ENCODE results near the gene TRAPPC12.
"Not testable (repeated sequence)": the region's sequence is repeated elsewhere in the genome, so short reads cannot be mapped to it uniquely, and the experiment has no call there.

The TRAPPC12 gene

DNA sequence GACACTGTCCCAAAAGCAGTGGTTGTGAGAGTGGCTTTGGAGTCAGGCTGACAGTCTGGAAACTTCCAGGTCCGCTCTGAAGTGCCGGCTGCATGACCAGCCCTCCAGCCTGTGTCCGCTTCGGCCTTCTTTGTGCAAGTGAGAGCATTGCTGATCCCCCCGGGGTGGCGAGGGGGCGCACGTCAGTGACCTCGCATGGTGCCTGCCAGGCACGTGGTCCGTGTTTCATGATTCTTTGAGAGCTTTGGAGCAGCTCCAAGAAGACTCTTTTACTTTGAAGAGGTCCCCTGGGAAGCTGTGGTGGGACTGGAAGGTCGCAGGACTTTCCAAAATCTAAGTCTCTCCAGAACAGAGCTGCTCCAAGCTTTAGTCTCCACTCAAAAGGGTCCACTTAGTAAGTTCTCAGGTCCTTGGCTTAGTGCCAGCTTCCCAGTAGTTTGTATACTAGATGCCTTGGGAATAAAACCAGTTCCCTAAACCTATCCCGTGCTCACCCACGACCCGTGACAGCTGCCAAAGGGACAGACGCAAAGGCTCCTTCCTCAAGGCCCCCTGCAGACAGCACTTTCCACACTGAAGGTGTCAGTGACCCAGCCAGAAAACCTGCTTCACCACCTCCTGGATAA lies 71.0 kb downstream of the TRAPPC12 start:
- no peak for DNase-seq (ENCODE audit: low read depth in 2 of 2)
- TF ChIP-seq, protein P1, sequence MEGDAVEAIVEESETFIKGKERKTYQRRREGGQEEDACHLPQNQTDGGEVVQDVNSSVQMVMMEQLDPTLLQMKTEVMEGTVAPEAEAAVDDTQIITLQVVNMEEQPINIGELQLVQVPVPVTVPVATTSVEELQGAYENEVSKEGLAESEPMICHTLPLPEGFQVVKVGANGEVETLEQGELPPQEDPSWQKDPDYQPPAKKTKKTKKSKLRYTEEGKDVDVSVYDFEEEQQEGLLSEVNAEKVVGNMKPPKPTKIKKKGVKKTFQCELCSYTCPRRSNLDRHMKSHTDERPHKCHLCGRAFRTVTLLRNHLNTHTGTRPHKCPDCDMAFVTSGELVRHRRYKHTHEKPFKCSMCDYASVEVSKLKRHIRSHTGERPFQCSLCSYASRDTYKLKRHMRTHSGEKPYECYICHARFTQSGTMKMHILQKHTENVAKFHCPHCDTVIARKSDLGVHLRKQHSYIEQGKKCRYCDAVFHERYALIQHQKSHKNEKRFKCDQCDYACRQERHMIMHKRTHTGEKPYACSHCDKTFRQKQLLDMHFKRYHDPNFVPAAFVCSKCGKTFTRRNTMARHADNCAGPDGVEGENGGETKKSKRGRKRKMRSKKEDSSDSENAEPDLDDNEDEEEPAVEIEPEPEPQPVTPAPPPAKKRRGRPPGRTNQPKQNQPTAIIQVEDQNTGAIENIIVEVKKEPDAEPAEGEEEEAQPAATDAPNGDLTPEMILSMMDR (IDR thresholded peaks at IDR 0.05; ENCODE audit: low read depth, low read length), result no peak
- H3K4me3 ChIP-seq (replicated peaks in 1 of 2; ENCODE audit: low read depth in 2 of 2, low read length in 2 of 2), result no peak overlapping the region

DNA sequence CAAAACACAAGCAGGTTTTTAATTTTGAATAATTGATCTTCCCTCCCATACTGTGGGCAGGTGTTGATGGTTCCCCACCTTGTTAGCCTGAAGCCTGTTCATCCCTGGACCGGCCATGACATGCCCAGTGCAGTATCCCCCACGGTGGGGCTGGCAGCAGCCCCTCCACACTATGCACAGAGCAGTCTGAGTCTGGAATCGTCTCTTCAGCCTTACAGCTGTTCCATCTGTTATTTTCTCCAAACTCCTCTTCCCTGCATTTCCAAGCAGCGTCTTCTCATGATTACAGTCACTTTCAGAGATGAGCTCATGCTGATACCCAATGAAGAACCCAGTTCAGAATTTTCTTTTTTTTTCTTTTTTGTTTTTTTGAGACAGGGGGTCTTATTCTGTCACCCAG lies 71.7 kb downstream of the TRAPPC12 start:
- TF ChIP-seq, protein P1 (IDR thresholded peaks at IDR 0.05; ENCODE audit: low read depth, low read length), result no peak
- no peak overlapping the region for H3K4me3 ChIP-seq (replicated peaks in 1 of 2; ENCODE audit: low read depth in 2 of 2, low read length in 2 of 2)
- DNase-seq (ENCODE audit: low read depth in 2 of 2), result no peak

DNA sequence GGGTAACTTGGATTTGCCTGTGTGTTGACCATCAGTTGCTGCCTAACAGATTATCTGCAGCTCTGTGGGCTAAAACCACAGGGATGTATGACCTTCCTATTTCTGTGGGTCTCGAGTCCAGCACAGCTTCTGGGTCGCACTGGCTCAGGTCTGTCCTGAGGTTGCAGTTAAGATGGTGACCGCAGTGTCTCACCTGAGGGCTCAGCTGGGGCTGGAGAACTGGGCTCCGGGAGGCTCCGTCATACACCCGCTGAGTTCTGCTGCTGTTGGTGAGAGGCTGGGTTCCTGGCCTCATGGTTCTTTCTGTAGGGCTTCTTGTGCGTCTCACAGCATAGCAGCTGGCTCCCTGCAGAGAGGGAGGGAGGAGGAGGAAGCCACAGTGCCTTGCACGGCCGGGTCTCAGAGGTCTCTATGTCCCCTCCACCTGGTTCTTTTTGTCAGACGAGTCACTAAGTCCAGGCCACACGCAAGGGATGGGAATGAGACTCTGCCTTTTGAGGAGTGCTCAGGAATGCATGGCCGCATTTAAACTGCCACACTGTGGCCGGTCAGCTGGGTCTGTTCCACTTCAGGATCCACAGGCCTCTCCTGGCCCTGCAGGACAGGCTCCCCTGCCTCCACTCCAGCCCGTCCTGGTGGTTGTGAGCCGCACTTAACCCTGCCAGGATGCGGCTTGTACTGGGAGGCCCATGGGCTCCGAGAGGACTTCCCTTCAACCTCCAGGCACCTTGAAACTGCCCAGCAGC lies 72.6 kb downstream of the TRAPPC12 start:
- H3K4me3 ChIP-seq (replicated peaks in 1 of 2; ENCODE audit: low read depth in 2 of 2, low read length in 2 of 2), result no peak overlapping the region
- no peak for DNase-seq (ENCODE audit: low read depth in 2 of 2)
- TF ChIP-seq, protein P1 (IDR thresholded peaks at IDR 0.05; ENCODE audit: low read depth, low read length), result no peak

DNA sequence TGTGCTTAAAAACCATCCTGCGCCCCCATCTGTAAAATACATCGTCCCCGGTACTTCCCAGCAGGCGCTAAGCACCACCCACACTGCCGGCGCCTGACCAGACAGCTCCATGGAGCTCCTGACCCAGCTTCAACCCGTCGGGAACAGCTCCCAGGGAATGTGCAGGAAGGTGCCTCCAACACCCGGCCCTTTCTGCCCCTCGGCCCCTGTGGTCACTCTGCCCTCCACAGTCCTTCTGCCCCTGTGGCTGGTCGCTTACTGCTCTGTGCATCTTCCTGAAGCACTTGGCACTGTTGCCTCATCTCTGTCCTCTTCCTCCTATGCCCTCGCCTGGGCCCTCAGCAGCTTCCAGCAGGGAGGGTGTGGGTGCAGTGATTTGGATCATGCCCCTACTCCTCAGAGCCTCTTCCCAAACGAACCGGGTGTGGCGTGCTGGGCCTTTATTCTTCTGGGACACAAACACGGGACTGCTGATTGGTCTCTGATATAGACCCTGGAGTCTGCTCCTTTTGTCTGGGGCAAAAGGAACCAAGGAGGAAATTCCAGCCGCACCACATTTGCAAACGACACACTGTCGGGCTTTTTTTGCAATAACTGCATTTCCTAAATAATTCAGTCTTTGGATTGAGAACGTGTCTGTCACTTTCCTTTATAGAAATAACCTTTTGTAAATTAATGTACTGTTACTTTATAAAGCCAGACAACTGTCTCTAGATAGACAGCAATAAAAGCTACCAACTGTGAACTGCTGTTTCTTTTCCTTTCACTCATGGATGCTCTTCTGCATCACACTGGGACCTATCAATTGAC lies 73.9 kb downstream of the TRAPPC12 start:
- TF ChIP-seq, protein P1 (IDR thresholded peaks at IDR 0.05; ENCODE audit: low read depth, low read length), result no peak
- no peak for DNase-seq (ENCODE audit: low read depth in 2 of 2)
- no peak overlapping the region for H3K4me3 ChIP-seq (replicated peaks in 1 of 2; ENCODE audit: low read depth in 2 of 2, low read length in 2 of 2)

DNA sequence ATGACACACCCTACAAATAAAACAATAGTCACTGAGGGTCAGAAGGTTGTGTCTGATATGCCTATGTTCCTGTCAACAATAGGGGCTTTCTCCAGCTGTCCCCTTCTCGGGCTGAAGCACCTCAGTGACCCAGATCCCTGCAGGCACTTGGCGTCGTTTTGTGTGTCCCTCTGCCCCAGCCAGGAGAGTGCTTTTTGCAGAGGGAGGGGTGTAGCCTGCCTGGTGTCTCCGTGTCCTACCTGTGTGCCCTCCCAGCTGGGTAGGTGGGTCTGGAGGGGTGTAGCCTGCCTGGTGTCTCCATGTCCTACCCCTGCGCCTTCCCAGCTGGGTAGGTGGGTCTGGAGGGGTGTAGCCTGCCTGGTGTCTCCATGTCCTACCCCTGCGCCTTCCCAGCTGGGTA lies 74.5 kb downstream of the TRAPPC12 start:
- not testable (repeated sequence) for H3K4me3 ChIP-seq (replicated peaks in 1 of 2; ENCODE audit: low read depth in 2 of 2, low read length in 2 of 2); DNase-seq (ENCODE audit: low read depth in 2 of 2)

DNA sequence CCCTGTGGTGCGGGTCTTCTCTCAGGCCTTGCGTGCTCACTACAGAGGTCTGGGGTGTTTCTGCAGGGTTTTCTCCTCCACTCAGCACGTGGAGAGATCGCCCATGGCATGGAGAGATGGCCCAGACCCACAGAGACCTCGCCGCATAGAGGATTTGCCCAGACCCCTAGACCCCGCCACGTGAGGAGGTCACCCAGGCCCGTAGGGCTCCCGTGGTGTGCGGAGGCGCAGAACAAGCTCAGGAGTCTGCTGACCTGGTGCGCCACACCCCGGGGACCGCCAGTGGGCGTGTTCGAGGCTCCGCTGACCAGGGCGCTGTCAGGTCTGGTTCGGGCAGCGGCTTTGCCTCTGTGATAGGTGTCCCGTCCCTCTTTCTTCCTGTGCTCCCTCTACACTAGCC lies 75.3 kb downstream of the TRAPPC12 start:
- TF ChIP-seq, protein P1 (IDR thresholded peaks at IDR 0.05; ENCODE audit: low read depth, low read length), result no peak
- H3K4me3 ChIP-seq (replicated peaks in 1 of 2; ENCODE audit: low read depth in 2 of 2, low read length in 2 of 2), result no peak overlapping the region
- DNase-seq (ENCODE audit: low read depth in 2 of 2), result no peak

DNA sequence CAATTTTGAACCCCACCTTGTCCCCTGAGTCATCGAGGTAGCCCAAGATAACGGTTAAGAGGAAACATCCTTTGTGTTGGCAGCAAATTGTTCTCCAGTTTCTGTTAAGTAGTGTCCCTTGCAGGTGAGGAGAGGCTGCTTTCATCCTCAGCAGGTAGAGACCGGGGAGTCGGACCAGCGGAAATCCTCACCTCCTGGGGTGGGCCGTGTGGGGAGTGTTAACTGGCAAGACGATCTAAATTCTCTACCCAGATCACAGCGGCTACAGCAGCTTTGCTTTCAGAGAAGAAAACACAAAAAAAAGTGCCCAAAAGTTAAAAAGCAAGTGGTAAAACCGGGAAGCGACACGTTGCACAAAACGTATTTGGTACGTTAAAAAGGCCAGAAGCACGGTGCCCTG lies 76.6 kb downstream of the TRAPPC12 start:
- DNase-seq (ENCODE audit: low read depth in 2 of 2), result no peak
- TF ChIP-seq, protein P1 (IDR thresholded peaks at IDR 0.05; ENCODE audit: low read depth, low read length), result no peak
- no peak overlapping the region for H3K4me3 ChIP-seq (replicated peaks in 1 of 2; ENCODE audit: low read depth in 2 of 2, low read length in 2 of 2)
